GM19455 (cell line): ENCODE measurements around the gene LEKR1.
"Not testable (repeated sequence)": the region's sequence is repeated elsewhere in the genome, so short reads cannot be mapped to it uniquely, and the experiment has no call there.

ENCODE experiments used
- ATAC-seq: cut with Tn5 transposase; IDR thresholded peaks from one replicate; pipeline ENCODE4 v1.9.1; 2021; ENCODE audit not compliant: unreplicated experiment

LEKR1 gene

DNA sequence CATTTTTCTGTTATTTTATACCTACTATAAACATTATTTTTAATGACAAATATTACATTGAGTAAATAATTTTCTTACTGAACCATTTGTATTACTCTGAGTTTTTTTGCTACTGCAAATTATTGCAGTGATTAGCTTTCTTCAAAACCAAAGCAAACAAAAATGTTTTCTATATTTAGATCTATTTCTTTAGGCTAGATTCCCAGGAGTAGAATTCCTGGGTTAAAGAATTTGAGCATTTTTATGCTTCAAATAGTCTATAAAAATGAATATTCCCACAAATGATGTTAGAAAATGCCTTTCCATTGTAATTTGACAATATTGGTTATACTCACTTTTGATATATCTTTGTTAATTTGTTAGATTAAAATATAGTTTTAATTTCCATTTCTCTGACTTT is 76.8 kb downstream of the LEKR1 start:
- no peak for ATAC-seq

DNA sequence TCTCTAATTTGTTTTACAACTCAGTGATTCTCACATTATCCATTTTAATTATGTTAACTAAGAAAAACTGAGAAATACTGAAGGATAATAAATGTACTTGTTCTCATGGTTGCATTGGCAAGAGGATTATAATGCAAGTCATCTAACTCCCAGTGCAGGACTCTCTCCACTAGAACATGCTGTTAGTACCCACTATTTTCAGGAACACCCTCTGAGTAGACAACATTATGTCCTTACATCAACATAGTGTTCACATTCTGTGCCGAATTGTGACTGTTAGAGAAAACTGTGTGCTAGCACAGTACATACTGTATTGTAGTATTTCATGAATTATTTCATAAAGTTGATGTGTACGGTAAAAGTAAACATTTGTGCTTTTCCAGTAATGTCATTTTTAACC is 80.1 kb downstream of the LEKR1 start:
- no peak for ATAC-seq

DNA sequence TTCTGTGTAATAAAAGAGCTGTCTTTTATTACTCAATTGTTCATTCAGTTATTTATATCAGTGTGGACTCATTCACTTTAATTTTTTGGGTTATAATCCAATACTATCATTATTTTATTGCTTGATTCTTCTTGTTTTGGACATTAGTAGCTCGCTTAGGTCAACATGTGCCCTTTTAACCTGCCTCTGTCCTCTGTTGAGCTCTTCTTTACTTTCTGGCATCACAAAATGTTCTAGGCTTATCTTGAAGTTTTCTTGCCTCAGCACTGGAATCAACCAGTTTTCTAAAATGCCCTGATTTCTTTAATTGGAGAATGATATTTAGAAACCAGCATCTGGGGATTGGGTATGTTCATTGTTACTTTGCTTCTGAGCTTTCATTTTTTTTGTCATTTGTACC is 82.2 kb downstream of the LEKR1 start:
- no peak for ATAC-seq

DNA sequence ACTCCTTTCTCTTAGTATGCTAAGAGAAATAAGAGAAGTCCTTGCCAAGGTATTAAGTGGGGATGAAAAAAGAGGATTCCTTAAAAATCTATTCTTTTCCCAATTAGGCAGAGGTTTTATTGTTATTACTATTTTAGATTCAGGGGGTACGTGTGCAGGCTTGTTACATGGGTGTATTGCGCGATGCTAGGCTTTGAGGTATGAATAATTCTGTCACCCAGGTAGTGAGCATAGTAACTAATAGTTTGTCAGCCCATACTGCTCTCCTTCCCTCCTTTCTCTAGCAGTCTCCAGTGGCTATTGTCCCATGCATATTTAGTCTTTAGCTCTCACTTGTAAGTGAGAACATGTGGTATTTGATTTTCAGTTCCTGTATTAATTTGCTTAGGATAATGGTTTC is 83.9 kb downstream of the LEKR1 start:
- no peak for ATAC-seq

DNA sequence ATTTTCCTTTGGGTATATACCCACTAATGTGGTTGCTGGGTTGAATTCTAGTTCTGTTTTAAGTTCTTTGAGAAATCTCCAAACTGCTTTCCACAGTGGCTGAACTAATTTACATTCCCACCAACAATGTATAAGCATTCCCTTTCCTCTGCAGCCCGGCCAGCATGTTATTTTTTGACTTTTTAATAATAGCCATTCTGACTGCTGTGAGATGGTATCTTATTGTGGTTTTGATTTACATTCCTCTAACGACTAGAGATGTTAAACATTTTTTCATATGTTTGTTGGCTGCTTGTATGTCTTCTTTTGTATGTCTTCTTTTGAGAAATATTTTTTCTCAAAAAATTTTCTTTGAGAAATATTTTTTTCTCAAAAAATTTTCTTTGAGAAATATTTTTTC is 84.7 kb downstream of the LEKR1 start:
- ATAC-seq = not testable (repeated sequence)

DNA sequence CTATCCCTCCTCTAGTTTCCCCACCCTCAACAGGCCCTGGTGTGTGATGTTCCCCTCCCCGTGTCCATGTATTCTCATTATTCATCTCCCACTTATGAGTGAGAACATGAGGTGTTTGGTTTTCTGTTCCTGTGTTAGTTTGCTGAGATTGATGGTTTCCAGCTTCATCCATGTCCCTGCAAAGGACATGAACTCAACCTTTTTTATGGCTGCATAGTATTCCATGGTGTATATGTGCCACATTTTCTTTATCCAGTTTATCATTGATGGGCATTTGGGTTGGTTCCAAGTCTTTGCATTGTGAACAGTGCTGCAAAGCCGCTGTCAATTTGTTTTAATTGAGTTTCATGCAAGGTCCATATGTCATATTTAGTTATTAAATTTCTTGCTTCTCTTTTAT is 88.1 kb downstream of the LEKR1 start:
- ATAC-seq = not testable (repeated sequence)

DNA sequence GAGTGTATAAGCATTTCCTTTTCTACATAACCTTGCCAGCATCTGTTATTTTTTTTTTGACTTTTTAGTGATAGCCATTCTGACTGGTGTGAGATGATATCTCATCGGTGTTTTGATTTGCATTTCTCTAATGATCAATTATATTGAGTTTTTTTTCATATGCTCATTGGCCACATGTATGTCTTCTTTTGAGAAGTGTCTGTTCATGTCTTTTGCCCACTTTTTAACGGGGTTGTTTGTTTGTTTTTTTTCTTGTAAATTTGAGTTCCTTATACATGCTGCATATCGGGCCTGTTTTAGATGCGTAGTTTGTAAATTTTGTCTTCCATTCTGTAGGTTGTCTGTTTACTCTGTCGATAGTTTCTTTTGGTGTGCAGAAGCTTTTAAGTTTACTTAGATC is 89.2 kb downstream of the LEKR1 start:
- ATAC-seq = no peak

DNA sequence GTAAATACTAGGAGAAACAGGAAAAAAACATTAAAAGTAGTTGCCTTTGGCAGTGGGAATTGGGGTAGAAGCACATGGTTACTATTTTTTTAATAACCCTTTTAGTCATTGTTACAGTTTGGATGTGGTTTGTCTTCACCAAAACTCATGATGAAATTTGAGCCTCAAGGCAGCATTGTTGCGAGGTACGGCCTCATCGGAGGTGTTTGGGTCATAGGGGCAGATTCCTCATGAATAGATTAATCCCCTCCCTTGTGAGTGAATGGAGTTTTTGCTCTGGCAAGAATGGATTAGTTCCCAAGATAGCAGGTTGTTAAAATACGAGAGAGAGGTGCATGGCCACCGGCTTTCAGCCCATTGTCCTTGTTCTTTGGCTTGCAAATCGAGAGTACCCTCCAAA is 92.6 kb downstream of the LEKR1 start:
- ATAC-seq = no peak

DNA sequence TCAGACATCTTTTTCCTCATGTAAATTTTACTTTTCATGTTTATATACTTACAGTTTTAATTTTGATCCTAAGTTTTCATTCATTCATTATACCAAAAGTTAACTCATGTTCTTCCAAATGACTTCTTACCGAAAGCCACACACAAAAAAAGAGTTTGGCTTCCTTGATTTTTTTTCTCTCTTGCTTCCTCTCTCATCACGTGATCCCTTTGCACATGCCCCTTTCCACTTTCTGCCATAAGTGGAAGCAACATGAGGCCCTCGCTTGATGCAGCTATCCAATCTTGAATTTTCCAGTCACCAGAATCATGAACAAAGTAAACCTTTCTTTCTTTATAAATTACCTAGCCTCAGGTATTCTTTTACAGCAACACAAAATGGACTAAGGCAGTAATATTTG is 93.7 kb downstream of the LEKR1 start:
- ATAC-seq = no peak

DNA sequence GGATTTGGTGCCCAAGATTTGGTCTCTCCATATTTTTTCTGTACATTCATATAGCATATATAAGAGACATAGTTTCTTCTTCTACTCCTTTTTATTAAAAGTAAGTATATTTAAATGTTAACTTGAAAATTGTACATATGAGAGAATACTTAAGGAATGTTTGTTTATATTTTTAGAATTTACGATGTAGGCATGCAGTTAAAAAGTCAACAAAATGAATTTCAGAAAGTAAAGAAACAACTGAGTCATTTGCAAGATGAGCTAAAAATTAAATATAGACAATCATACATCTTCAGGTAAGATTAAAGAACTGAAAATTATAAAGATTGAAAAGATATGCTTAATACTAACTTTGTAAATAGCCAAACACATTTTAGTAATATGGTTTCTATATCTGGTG is 94.2 kb downstream of the LEKR1 start:
- ATAC-seq = no peak

DNA sequence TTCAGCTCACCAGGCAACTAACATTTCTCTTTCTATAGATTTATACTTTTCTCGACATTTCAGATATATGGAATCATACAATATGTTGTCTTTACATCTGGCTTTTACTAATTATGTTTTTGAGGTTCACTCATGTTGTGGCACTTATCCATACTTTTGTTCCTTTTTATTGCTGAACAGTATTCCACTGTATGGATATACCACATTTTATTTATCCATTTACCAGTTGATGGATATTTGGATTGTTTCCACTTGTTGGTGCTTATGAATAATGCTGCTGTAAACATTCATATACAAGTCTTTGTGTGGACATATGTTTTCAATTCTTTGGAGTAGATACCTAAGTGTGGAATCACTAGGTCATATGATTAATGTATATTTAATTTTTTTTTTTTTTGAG is 97.2 kb downstream of the LEKR1 start:
- ATAC-seq = no peak

DNA sequence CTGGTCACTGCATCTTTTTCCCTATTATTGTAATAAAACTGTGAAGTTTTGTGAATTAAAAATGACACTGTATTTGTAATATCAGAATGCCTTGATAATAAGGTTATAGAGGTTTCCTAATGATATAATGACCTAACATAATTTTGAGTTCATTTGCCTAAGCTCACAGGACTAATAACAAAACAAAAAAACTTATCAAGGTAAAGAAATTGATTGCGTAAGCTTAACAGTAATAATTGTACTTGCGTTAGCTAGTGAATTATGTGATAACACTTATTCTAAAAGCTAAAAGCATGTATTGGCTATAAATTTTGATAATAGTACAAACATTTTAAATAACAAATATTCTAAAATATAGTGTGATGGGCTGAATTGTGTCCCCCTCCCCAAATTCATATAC is 112.6 kb downstream of the LEKR1 start:
- no peak for ATAC-seq

DNA sequence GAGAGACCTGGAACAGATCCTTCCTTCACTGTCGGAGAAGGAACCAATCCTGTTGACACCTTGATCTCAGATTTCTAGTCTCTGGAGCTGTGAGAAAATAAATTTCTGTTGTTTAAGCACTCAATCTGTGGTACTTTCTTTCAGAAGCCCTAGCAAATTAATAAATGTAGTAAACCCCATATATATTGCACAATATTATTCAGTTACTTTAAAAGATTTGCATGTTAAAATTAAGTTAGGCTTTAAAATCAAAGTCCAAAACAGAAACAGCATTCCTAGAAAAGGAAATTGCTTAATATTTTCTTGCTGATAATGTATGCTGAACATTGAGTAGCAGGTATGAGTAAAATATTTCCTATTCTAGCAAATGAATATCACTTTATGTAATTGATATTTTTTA is 113.2 kb downstream of the LEKR1 start:
- ATAC-seq = no peak

DNA sequence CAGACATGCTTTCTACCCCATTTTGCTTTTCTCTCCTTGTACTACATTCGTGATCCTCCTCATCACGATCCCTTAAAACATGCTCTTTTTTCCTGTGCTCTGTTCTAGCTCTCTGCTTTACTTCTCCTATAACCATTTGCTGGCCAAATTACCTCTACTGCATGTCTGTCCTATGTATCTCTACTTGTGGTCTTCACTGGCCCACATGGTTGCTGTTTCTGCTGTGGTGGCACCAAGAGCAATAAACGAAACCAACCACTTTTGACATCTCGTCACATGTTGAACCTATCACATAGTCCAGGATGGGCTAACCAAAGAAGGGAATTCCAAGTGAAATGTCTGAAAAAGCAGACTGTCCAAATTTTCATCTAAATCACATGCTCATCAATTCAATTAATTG is 115.2 kb downstream of the LEKR1 start:
- no peak for ATAC-seq

DNA sequence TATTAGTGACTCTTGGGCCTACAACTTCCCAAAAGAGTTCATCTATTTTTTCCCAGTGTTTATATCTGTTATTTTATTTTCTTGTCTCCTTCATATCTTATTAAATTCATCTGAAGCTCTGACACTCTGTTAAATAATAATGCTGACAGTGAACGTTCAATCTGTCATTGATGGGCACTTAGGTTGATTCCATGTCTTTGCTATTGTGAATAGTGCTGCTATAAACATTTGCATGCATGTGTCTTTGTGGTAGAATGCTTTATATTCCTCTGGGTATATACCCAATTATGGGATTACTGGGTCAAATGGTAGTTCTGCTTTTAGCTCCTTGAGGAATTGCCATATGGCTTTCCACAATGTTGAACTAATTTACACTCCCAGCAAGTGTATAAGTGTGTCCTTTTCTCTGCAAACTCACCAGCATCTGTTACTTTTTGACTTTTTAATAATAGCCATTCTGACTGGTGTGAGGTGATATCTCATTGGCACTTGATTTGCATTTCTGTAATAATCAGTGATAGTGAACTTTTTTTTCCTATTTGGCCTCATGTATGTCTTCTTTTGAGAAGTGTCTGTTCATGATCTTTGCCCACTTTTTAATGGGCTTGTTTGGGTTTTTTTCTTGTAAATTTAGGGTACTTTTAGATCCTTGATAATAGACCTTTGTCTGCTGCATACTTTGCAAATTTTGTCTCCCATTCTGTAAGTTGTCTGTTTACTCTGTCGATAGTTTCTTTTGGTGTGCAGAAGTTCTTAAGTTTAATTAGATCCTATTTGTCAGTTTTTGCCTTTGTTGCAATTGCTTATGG is 122.5 kb downstream of the LEKR1 start:
- no peak for ATAC-seq

DNA sequence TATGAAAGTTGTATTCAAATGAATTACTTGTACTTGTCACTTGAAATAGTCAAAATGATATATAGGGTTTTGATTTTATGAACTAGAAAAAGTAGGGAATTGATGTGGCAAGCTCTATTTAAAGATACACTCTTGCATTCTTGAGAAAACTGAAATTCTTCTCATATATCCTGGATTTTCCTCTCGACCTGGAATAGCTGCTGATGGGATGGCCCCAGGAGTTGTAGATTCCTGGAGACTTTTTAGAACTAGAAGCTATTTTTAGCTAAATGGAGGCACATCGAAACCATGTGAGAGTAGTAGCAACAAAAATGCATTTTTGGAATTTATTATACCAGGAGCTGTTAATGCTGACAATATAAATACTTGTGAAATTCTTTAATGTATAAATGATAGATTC is 125.9 kb downstream of the LEKR1 start:
- no peak for ATAC-seq

DNA sequence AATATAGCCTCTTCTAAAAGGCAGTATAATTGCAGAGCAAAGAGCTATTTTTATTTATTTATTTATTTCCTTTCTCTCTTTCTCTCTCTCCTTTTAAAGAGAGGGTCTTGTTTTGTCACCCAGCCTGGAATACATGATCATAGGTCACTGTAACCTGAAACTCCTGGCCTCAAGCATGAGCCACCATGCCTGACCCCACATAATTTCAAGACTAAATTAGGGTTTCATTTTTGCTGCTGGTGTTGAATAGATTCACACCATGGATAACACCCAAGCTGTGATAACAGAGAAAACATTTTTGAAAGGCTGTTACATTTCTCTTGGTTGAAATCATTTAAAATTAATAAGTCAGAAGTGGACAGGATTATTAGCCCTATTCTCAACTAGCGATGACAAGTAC is 131.6 kb downstream of the LEKR1 start:
- ATAC-seq = no peak

DNA sequence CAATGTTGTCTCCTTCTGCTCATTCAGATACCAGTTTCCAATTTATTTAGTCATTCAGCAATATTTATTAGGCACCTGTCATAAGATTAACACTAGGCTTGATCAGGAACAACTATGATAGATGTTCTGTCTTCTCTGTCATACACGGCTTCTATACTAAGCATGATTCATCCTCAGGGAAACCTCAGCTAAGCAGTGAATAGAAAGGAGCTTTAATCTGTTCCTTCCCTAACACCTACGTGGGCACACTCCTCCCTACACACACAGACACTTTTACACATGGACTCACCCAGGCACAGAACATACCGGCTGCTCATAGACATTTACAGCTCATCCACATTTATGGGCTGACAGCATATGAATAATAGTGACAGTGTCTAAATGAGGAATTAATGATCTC is 136.9 kb downstream of the LEKR1 start:
- no peak for ATAC-seq

DNA sequence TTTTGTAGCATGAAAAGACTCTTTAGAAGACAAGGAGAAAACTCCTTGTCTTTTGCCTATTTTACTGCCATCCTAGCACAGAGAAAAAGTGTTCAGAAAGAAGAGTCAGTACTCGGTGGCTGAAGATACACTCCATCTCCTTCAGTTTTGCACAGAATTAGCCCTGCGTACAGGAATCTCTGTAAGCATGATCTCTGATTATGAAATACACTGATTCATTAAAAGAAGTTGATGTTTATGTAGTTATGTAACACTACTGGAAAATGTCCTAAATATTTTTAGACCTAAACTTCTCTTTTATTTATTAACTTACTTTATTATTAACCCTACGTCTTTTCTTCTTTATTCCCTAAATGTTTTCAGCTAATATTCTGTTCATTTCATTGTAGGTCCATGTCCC is 138.4 kb downstream of the LEKR1 start:
- no peak for ATAC-seq

DNA sequence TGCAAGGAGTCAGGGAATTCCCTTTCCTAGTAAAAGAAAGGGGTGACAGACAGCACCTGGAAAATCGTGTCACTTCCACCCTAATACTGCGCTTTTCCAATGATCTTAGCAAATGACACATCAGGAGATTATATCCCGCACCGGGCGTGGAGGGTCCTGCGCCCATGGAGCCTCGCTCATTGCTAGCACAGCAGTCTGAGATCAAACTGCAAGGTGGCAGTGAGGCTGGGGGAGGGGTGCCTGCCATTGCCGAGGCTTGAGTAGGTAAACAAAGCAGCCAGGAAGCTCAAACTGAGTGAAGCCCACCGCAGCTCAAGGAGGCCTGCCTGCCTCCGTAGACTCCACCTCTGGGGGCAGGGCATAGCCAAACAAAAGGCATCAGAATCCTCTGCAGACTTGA is 140.2 kb downstream of the LEKR1 start:
- ATAC-seq = not testable (repeated sequence)

DNA sequence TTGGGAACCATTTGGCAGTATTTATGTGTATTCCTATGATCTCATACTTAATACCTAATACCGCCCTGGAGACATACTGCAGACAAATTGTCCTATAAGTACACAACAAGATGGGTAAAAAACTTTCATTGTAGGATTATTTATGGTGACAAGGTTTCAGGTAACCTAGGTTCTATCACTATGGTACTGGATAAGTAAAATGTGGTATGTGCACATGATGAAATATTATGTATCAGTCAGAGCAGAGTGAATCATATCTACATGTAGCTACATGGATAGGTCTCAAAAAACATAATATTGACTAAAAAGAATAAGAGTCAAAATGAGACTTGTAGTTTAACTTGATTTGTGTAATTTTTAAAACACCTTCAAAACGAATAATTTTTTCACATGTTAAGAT is 147.8 kb downstream of the LEKR1 start:
- ATAC-seq = no peak

DNA sequence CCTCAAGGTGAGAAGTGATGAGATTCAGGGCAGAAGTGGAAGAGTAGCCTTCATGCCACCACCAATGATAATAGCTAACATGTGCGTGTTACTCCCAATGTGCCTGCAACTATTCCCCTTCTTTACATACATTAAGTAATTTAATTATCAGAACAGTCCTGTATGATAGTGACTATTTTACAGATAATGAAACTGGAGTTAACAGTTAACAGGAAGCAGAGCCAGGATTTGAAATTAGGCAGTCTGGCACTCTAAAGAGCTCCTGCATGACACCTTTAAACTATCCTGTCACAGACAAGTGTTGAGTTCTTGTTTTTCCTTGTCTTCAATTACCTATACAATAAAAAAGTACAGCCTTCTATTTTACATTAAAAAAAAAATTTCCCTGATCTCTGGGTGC is 148.8 kb downstream of the LEKR1 start:
- ATAC-seq = no peak

DNA sequence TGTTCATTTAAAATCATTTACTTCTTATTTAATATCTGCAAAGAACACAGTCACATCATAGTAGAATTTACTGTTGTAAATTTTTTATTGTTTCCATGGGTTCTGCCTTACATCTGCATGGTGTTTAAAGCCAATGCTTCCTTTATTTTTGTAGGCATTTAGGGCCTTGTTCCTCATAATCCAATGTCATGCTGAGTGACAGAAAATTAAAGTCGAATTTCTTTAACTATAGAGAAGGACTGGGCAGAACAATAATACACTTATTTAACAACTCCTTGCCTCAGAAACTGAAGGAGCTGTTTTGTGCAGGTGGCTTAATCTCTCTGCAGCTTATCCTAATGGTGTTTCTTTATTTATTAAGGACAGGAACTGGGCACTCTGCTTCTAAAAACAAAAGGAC is 149.6 kb downstream of the LEKR1 start:
- no peak for ATAC-seq
